ENCODE measurements around the gene PEBP1. TPM values are rescaled to one million over a fixed set of nuclear protein-coding genes. Genes with fewer than 3 reads are reported as not detected.
"Not testable (repeated sequence)": the region's sequence is repeated elsewhere in the genome, so short reads cannot be mapped to it uniquely, and the experiment has no call there.

PEBP1 gene
- total and polyA plus RNA-seq, 5 donors from 2014 or later, result 75.2 to 359 (median 310) TPM

DNA sequence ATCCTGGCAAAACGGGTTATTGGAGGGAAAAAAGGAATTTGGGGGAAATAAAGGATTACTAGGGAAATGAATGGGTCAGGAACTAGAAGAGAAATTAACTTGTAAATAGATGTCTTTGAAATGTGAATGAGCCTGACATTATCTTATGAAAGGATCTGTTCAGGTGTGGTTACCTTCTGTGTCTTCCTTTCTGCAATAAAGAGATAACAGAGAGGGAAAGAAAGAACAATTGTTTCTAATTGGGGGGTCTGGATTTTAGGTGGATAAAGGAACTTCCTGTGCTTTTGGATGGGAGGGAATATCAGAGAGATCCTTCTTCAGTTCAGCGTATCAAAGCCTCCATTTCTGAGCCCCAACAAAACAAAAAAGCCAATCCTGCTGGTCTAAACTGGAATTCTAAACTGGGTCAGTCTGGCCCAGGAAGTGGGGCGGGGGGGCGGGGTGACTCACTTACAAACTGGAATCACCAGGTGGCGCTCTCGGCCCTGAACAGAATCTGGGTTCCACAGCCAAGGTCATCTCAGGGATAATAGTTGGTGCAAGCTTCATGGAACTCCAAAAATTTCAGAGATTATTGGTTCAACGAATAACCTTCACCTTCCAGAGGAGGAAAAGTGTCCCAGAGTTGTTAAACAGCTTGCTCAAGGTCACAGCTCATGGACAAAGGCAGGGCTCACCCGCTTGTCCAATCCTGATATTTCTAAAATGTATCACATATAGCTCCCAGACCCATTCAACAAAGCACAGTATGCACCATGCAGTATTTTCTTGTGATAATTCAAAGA lies 15.2 kb upstream of the PEBP1 start:
- Histone ChIP-seq H3K4me1 (ENCODE audit: control insufficient read depth, insufficient read depth, low read length, poor library complexity, severe bottlenecking) (no peaks in the 10 kb centered on the region), H3K9me3 (ENCODE audit: control insufficient read depth in 2 of 2, low read length in 2 of 2) (no peaks in the 10 kb centered on the region), H3K27me3 (ENCODE audit: control insufficient read depth, insufficient read depth, low read length) (no peaks in the 10 kb centered on the region), H3K4me3 (ENCODE audit: low read depth, low read length) (peak overlapping the region; percentile 6), H3K36me3 (ENCODE audit: control insufficient read depth, insufficient read depth, low read length) (no peaks in the 10 kb centered on the region), H3K27ac (ENCODE audit: insufficient read depth, low read length, poor library complexity, severe bottlenecking) (peak overlapping the region; percentile 68)
- DNase-seq (peak; percentile 33 to 70 (median 42)), ATAC-seq (ENCODE audit: low read depth in 2 of 2) (peak; percentile 53 to 70)
- Mint-ChIP-seq H3K4me1 (peaks cover 5 to 11% (median 7%) of the 10 kb centered on the region in 4 donors), H3K27ac (peak overlapping the region in 2 of 3 donors; percentile 84 to 94), H3K9me3 (no peaks in the 10 kb centered on the region), H3K36me3 (no peaks in the 10 kb centered on the region), H3K4me3 (no peak overlapping the region), H3K27me3 (no peaks in the 10 kb centered on the region)

DNA sequence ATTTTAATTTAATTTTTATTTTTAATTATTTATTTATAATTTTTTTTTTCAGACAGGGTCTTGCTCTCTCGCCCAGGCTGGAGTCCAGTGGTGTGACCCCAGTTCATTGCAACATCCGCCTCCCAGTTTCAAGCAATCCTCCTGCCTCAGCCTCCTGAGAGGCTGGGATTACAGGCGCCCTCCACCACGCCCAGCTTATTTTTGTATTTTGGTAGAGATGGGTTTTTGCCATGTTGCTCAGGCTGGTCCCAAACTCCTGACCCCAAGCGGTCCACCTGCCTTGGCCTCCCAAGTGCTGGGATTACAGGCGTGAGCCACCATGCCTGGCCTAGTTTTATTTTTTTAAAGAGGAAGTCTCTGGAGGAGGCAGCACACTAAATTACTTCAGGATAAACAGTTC lies 13.7 kb upstream of the PEBP1 start:
- H3K9me3 Mint-ChIP-seq, result peaks cover 0 to under 1% (median 0%) of the 10 kb centered on the region in 7 donors
- H3K36me3 ChIP-seq (ENCODE audit: control insufficient read depth, insufficient read depth, low read length), result no peaks in the 10 kb centered on the region
- H3K4me1 ChIP-seq (ENCODE audit: control insufficient read depth, insufficient read depth, low read length, poor library complexity, severe bottlenecking), result no peaks in the 10 kb centered on the region
- H3K4me3 ChIP-seq (ENCODE audit: low read depth, low read length), result no peak overlapping the region
- ATAC-seq (ENCODE audit: low read depth in 2 of 2), result no peak
- no peak for DNase-seq
- no peaks in the 10 kb centered on the region for H3K27me3 ChIP-seq (ENCODE audit: control insufficient read depth, insufficient read depth, low read length)
- H3K36me3 Mint-ChIP-seq, result no peaks in the 10 kb centered on the region
- no peak overlapping the region for H3K4me3 Mint-ChIP-seq
- H3K27ac Mint-ChIP-seq, result no peak overlapping the region
- H3K27ac ChIP-seq (ENCODE audit: insufficient read depth, low read length, poor library complexity, severe bottlenecking), result no peak overlapping the region
- no peaks in the 10 kb centered on the region for H3K27me3 Mint-ChIP-seq
- no peaks in the 10 kb centered on the region for H3K9me3 ChIP-seq (ENCODE audit: control insufficient read depth in 2 of 2, low read length in 2 of 2)
- peaks cover 5 to 11% (median 7%) of the 10 kb centered on the region in 4 donors for H3K4me1 Mint-ChIP-seq

DNA sequence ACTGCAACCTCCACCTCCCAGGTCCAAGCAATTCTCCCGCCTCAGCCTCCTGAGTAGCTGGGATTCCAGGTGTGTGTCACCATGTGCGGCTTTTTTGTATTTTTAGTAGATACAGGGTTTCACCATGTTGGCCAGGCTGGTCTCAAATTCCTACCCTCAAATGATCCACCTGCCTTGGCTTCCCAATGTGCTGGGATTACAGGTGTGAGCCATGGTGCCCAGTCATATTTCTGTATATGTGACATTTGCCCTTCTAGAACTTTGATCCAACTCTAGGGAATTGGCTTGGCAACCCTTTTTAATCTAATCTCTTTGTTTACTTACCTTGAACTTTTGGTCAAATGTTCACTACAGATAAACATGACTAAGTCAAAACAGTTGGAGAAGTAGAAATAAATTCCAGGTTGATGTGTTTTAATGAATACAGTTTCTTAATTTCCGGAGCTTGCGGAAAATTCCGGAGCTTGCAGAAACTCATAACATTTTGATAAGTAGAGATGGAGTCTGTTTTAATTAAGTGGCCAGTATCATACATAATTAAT lies 11.5 kb upstream of the PEBP1 start:
- ATAC-seq (ENCODE audit: low read depth in 2 of 2), result no peak

DNA sequence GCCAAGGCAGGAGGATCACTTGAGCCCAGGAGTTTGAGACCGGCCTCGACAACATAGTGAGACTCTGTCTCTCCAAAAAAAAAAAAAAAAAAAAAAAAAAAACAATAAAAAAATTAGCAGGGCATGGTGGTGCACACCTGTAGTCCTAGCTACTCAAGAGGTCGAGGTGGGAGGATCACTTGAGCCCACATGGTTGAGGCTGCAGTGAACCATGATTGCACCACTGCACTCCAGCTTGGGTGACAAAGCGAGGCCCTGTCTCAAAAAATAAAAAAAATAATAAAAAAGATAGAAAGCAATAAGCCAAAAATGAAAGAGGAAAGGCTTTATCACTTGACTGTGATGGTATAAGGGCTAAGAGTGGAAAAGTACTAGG lies 10.2 kb upstream of the PEBP1 start:
- no peaks in the 10 kb centered on the region for H3K36me3 Mint-ChIP-seq
- no peaks in the 10 kb centered on the region for H3K27me3 Mint-ChIP-seq
- peaks cover 0 to 2% (median 0%) of the 10 kb centered on the region in 7 donors for H3K9me3 Mint-ChIP-seq
- Histone ChIP-seq H3K36me3 (ENCODE audit: control insufficient read depth, insufficient read depth, low read length) (no peaks in the 10 kb centered on the region), H3K27ac (ENCODE audit: insufficient read depth, low read length, poor library complexity, severe bottlenecking) (no peak overlapping the region), H3K4me1 (ENCODE audit: control insufficient read depth, insufficient read depth, low read length, poor library complexity, severe bottlenecking) (no peaks in the 10 kb centered on the region), H3K9me3 (ENCODE audit: control insufficient read depth in 2 of 2, low read length in 2 of 2) (no peaks in the 10 kb centered on the region), H3K4me3 (ENCODE audit: low read depth, low read length) (no peak overlapping the region), H3K27me3 (ENCODE audit: control insufficient read depth, insufficient read depth, low read length) (no peaks in the 10 kb centered on the region)
- H3K27ac Mint-ChIP-seq, result no peak overlapping the region
- no peak for ATAC-seq (ENCODE audit: low read depth in 2 of 2)
- H3K4me1 Mint-ChIP-seq, result peaks cover 0 to 6% (median under 1%) of the 10 kb centered on the region in 4 donors
- no peak for DNase-seq
- no peak overlapping the region for H3K4me3 Mint-ChIP-seq

More for the DNA sequence above, 11.5 kb upstream of the PEBP1 start:
- H3K4me3 Mint-ChIP-seq, result no peak overlapping the region
- peaks cover 0 to 2% (median 0%) of the 10 kb centered on the region in 7 donors for H3K9me3 Mint-ChIP-seq
- no peaks in the 10 kb centered on the region for H3K9me3 ChIP-seq (ENCODE audit: control insufficient read depth in 2 of 2, low read length in 2 of 2)
- peak overlapping the region in 1 of 3 donors; percentile 26 for H3K27ac Mint-ChIP-seq
- no peak overlapping the region for H3K4me3 ChIP-seq (ENCODE audit: low read depth, low read length)
- no peaks in the 10 kb centered on the region for H3K36me3 Mint-ChIP-seq
- no peak for DNase-seq
- H3K27me3 ChIP-seq (ENCODE audit: control insufficient read depth, insufficient read depth, low read length), result no peaks in the 10 kb centered on the region
- no peaks in the 10 kb centered on the region for H3K27me3 Mint-ChIP-seq
- no peaks in the 10 kb centered on the region for H3K36me3 ChIP-seq (ENCODE audit: control insufficient read depth, insufficient read depth, low read length)
- H3K4me1 Mint-ChIP-seq, result peaks cover 5 to 11% (median 7%) of the 10 kb centered on the region in 4 donors
- no peak overlapping the region for H3K27ac ChIP-seq (ENCODE audit: insufficient read depth, low read length, poor library complexity, severe bottlenecking)
- no peaks in the 10 kb centered on the region for H3K4me1 ChIP-seq (ENCODE audit: control insufficient read depth, insufficient read depth, low read length, poor library complexity, severe bottlenecking)

DNA sequence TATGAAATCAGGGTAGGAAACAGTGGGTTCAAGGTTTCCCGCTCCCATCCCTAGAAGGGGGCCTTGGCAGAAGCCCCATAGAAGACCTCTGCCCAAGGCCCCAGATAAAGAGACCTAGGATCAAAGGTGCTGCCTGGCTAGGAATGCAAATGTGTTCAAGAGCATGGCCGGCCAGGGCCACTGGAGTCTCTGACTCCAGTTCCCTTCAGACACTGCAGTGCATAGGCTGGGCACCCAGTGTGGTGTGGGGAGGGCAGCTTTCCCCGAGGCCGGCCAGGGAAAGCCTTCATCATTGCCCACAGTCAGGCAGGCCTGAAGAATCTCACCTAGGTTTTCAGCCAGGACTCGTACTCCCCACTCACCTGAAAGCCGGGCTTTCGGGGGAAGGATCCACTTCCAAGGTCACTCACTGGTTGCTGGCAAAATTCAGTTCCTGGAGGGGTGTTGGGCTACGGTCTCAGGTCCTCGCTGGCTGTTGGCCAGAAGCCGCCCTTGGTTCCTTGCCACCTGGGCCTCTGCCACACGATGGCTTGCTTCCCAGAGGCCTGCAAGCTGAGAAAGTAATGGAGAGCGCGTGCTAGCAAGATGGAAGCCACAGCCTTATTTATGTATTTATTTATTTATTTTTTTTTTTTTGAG lies 9.7 kb upstream of the PEBP1 start:
- H3K9me3 ChIP-seq (ENCODE audit: control insufficient read depth in 2 of 2, low read length in 2 of 2), result no peaks in the 10 kb centered on the region
- Mint-ChIP-seq H3K4me3 (peak overlapping the region in 1 of 4 donors; percentile 7), H3K27ac (no peak overlapping the region), H3K27me3 (no peaks in the 10 kb centered on the region), H3K9me3 (peaks cover 0 to 2% (median 0%) of the 10 kb centered on the region in 7 donors), H3K36me3 (no peaks in the 10 kb centered on the region), H3K4me1 (peaks cover 0 to 2% (median 0%) of the 10 kb centered on the region in 4 donors)
- H3K4me3 ChIP-seq (ENCODE audit: low read depth, low read length), result no peak overlapping the region
- ATAC-seq (ENCODE audit: low read depth in 2 of 2), result no peak
- no peaks in the 10 kb centered on the region for H3K27me3 ChIP-seq (ENCODE audit: control insufficient read depth, insufficient read depth, low read length)
- no peaks in the 10 kb centered on the region for H3K36me3 ChIP-seq (ENCODE audit: control insufficient read depth, insufficient read depth, low read length)
- H3K4me1 ChIP-seq (ENCODE audit: control insufficient read depth, insufficient read depth, low read length, poor library complexity, severe bottlenecking), result no peaks in the 10 kb centered on the region
- DNase-seq, result no peak
- H3K27ac ChIP-seq (ENCODE audit: insufficient read depth, low read length, poor library complexity, severe bottlenecking), result no peak overlapping the region

DNA sequence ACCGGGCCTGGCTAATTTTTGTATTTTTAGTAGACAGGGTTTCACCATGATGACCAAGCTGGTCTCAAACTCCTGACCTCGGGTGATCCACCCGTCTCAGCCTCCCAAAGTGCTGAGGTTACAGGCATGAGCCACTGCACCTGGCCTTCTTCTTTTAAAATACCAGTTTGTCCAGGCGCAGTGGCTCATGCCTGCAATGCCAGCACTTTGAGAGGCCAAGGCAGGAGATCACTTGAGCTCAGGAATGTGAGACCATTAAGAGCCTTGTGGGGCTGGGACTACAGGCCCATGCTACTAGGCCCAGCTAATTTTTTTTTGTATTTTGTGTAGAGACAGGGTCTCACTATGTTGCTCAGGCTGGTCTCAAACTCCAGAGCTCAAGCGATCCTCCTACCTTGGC lies 8.1 kb upstream of the PEBP1 start:
- Mint-ChIP-seq H3K4me3 (no peak overlapping the region), H3K36me3 (peaks cover 3% of the 10 kb centered on the region), H3K27me3 (no peaks in the 10 kb centered on the region), H3K4me1 (peaks cover 0 to 6% (median 4%) of the 10 kb centered on the region in 4 donors), H3K9me3 (peaks cover 0 to 2% (median 0%) of the 10 kb centered on the region in 7 donors), H3K27ac (no peak overlapping the region)
- Histone ChIP-seq H3K36me3 (ENCODE audit: control insufficient read depth, insufficient read depth, low read length) (no peaks in the 10 kb centered on the region), H3K9me3 (ENCODE audit: control insufficient read depth in 2 of 2, low read length in 2 of 2) (no peaks in the 10 kb centered on the region), H3K4me1 (ENCODE audit: control insufficient read depth, insufficient read depth, low read length, poor library complexity, severe bottlenecking) (no peaks in the 10 kb centered on the region), H3K27me3 (ENCODE audit: control insufficient read depth, insufficient read depth, low read length) (no peaks in the 10 kb centered on the region), H3K4me3 (ENCODE audit: low read depth, low read length) (no peak overlapping the region), H3K27ac (ENCODE audit: insufficient read depth, low read length, poor library complexity, severe bottlenecking) (no peak overlapping the region)
- ATAC-seq (ENCODE audit: low read depth in 2 of 2), result no peak
- DNase-seq, result no peak

DNA sequence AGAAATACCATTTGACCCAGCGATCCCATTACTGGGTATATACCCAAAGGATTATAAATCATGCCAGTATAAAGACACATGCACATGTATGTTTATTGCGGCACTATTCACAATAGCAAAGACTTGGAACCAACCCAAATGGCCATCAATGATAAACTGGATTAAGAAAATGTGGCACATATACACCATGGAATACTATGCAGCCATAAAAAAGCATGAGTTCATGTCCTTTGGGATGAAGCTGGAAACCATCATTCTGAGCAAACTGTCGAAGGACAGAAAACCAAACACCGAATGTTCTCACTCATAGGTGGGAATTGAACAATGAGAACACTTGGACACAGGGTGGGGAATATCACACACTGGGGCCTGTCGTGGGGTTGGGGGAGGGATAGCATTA lies 6.5 kb upstream of the PEBP1 start:
- not testable (repeated sequence) for H3K4me1 ChIP-seq (ENCODE audit: control insufficient read depth, insufficient read depth, low read length, poor library complexity, severe bottlenecking); H3K9me3 ChIP-seq (ENCODE audit: control insufficient read depth in 2 of 2, low read length in 2 of 2); ATAC-seq (ENCODE audit: low read depth in 2 of 2); H3K27me3 ChIP-seq (ENCODE audit: control insufficient read depth, insufficient read depth, low read length); H3K36me3 Mint-ChIP-seq; H3K4me3 Mint-ChIP-seq; H3K27ac ChIP-seq (ENCODE audit: insufficient read depth, low read length, poor library complexity, severe bottlenecking); H3K9me3 Mint-ChIP-seq; H3K36me3 ChIP-seq (ENCODE audit: control insufficient read depth, insufficient read depth, low read length); H3K4me1 Mint-ChIP-seq; H3K27me3 Mint-ChIP-seq; DNase-seq; H3K4me3 ChIP-seq (ENCODE audit: low read depth, low read length); H3K27ac Mint-ChIP-seq

Measured in CD4-positive, CD25-positive, alpha-beta regulatory T cell (primary cell).